Left lung (tissue), 10 donors: ENCODE results near the gene SLC34A3. TPM values are rescaled to one million over a fixed set of nuclear protein-coding genes. Genes with fewer than 3 reads are reported as not detected.
A peak's percentile ranks its signal among the peaks of the same experiment; 100 is the strongest.

Experiments used
- ATAC-seq: fragments of 200-7000 bp; cut with Tn5 transposase; one replicate; pipeline ENCODE4 v1.9.1; 2020; ENCODE audit warnings: moderate library complexity
- DNase-seq, 4 donors: peaks; one replicate each; pipeline ENCODE4 v3.0.0-alpha.2; 2013 to 2020
- H3K27ac ChIP-seq, 2 donors: fragments of 200-600 bp; sonication (generic) in 1 of 2; one replicate each; pipeline versions ENCODE4 v1.5.0 to v1.8.0; 2020 to 2021
- H3K27me3 ChIP-seq, 2 donors: fragments of 200-600 bp; sonication (generic) in 1 of 2; one replicate each; pipeline versions ENCODE4 v1.5.0 to v1.8.0; 2020 to 2021
- H3K36me3 ChIP-seq, 2 donors: fragments of 200-600 bp; sonication (generic) in 1 of 2; one replicate each; pipeline versions ENCODE4 v1.5.0 to v1.8.0; 2020 to 2021
- H3K4me1 ChIP-seq, 2 donors: fragments of 200-600 bp; one replicate each; pipeline ENCODE4 v1.8.0; 2021
- H3K4me3 ChIP-seq, 2 donors: fragments of 200-600 bp; sonication (generic) in 1 of 2; one replicate each; pipeline versions ENCODE4 v1.5.0 to v1.8.0; 2020 to 2021; ENCODE audit warnings: mild to moderate bottlenecking in 1 of 2
- H3K9me3 ChIP-seq, 2 donors: fragments of 200-600 bp; sonication (generic) in 1 of 2; one replicate each; pipeline versions ENCODE4 v1.5.0 to v1.8.0; 2020 to 2021
- CTCF ChIP-seq, 2 donors: fragments of 200-600 bp; sonication (generic) in 1 of 2; IDR thresholded peaks; one replicate each; pipeline versions ENCODE4 v1.5.0 to v1.8.0; 2021; ENCODE audit warnings: antibody characterized with exemption in 2 of 2
- intact Hi-C, 2 donors: fragments of 100-400 bp; cut with DNase I; formaldehyde crosslinking; loops; one replicate each; pipeline versions ENCODE4 v1.11.2 to v1.14.2; 2022
- polyA plus RNA-seq, 6 donors: library from polyadenylated mRNA; unstranded; fragments of 120-200 nt; gene quantifications; one replicate each; pipeline ENCODE4 v1.2.1, GENCODE V29; 2013; ENCODE audit not compliant: insufficient read length in 6 of 6
- total RNA-seq, 2 donors: library from RNA; stranded (reverse); fragmentation: NEBNext Ultra II Directional; extraction: Animal tissue kit (Norgen Biotek cat#: 25700); gene quantifications; one replicate each; pipeline ENCODE4 v1.2.1, GENCODE V29; 2021
- donor health status: DM: no; HTN: yes; CAD: no.
- donor health status: DM: no; HTN: no; CAD: no.

The SLC34A3 gene
- total and polyA plus RNA-seq, 8 donors, result 0.12 to 2.8 (median 1.7) TPM; not detected in 1

DNA sequence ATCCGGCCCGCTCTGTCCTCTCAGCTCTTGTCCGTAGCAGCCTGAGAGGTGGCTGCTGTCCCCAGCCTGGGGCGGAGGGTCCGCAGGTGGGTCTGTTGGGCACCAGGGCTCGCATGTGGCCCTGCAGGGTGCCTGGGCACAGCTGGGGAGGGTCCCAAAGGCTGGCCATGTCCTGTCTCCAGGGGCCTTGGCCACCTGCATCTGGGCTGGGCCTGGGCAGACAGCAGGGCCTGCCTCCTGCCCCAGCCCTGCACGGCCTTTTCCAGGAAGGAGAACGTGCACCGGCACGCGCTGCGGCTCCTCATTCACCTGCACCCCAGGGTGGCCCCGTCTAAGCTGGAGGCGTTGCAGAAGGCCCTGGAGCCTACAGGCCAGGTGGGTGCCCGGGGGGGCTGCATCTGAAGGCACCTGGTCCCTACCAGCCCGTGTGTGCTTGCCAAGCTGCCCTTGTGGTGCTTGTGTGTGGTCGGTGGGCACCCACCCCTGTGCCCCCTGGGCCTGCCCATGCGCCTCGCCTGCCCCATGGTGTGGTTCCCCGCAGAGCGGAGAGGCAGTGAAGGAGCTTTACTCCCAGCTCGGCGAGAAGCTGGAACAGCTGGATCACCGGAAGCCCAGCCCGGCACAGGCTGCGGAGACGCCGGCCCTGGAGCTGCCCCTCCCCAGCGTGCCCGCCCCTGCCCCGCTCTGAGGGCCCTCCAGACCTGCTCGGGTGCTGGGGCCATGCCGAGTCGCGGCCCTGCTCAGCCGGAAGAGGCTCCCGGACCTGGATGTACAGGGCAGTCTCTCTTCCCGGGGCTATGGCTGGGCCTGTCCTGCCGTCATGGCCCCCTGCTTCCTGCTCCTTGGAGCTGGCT lies 41.8 kb downstream of the SLC34A3 start:
- no peaks in the 10 kb centered on the region for H3K27me3 ChIP-seq
- no peak overlapping the region for H3K27ac ChIP-seq
- ATAC-seq (no peak), DNase-seq (peak in 1 of 4 donors; percentile 66)
- no peak for TF ChIP-seq CTCF (IDR thresholded peaks at IDR 0.05)
- no peaks in the 10 kb centered on the region for H3K9me3 ChIP-seq
- peaks cover 0 to 47% of the 10 kb centered on the region in 2 donors for H3K36me3 ChIP-seq
- H3K4me1 ChIP-seq, result peaks cover 38 to 64% of the 10 kb centered on the region in 2 donors
- H3K4me3 ChIP-seq, result no peak overlapping the region
- intact Hi-C loops, result no loop called here

DNA sequence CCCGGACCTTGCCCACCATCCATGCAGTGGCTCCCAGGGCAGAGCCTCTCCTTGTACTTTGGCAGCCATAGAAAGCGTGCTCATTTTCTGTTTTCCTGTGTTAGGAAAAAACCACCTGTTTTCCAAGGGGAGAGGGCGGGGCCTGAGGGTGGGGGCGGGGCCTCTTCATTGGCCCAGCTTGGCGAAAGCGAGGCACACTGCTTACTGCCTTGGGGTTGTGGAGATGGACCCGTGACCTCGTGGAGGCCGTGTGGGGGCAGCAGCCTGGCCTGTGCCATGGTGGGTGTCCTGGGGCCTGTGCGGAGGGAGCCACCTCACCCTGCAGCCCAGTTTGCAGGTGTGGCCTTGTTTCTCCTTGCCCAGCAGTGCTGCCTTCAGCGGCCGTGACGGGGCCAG lies 42.4 kb downstream of the SLC34A3 start:
- no peak for TF ChIP-seq CTCF (IDR thresholded peaks at IDR 0.05)
- no peaks in the 10 kb centered on the region for H3K9me3 ChIP-seq
- peaks cover 0 to 41% of the 10 kb centered on the region in 2 donors for H3K36me3 ChIP-seq
- ATAC-seq (no peak), DNase-seq (no peak)
- H3K27me3 ChIP-seq, result no peaks in the 10 kb centered on the region
- no peak overlapping the region for H3K4me3 ChIP-seq
- H3K4me1 ChIP-seq, result peaks cover 35 to 59% of the 10 kb centered on the region in 2 donors
- intact Hi-C loops, result no loop called here
- no peak overlapping the region for H3K27ac ChIP-seq

DNA sequence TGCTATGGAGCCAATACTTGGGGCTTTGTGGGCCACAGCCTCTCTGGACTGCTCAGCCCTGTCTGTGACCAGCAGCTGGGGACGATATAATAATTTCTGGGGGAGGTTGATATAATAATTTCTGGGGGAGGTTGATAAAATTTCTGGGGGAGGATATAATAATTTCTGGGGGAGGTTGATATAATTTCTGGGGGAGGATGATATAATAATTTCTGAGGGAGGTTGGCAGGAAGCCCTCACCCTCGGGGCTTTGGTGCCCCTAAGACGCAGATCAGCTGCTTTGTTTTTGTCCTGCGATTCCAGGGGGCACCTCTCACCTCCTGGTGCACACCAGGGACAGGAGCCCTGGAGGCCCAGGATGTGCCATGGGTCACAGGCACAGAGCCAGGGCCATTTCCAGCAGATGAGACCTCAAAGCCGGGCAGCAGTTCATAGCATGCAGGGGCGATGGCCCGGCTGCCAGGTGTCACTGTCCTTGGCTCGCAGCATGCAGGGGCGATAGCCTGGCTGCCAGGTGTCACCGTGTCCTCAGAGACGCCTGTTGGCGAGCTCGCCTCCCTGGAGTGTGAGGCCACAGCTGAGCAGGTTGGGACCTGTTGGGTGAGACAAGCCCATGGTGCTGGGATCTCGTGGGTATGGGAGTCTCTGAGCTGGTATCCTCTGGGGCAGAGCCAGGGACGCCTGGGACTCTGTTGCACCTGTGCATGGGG lies 43.1 kb downstream of the SLC34A3 start:
- H3K4me1 ChIP-seq, result peaks cover 28 to 57% of the 10 kb centered on the region in 2 donors
- no peak for ATAC-seq
- no peaks in the 10 kb centered on the region for H3K27me3 ChIP-seq
- intact Hi-C loops, result no loop called here
- TF ChIP-seq CTCF (IDR thresholded peaks at IDR 0.05), result no peak
- H3K36me3 ChIP-seq, result peaks cover 0 to 41% of the 10 kb centered on the region in 2 donors
- H3K4me3 ChIP-seq, result no peak overlapping the region
- peak overlapping the region in 1 of 2 donors; percentile 65 for H3K27ac ChIP-seq
- H3K9me3 ChIP-seq, result no peaks in the 10 kb centered on the region
- DNase-seq, result peak in 1 of 4 donors; percentile 61

DNA sequence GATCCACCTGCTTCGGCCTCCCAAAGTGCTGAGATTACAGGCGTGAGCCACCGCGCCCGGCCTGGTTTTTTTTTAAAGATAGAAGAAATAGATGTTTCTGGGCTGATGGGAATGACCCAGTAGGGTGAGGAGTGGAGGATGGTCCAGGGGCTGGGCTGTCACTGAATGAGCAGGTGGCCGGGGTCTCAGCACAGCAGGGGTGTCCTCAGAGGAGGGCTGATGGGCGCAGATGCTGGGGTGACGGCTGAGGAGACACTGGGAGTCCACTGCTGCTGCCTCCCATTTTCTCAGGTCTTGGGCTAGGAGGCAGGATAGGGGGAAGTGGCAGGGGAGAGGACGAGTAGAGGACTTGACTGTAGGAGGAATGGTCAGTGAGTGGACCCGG lies 44.5 kb downstream of the SLC34A3 start:
- no peaks in the 10 kb centered on the region for H3K27me3 ChIP-seq
- no peak for TF ChIP-seq CTCF (IDR thresholded peaks at IDR 0.05)
- no peak overlapping the region for H3K4me3 ChIP-seq
- H3K27ac ChIP-seq, result peak overlapping the region; percentile 39 to 93
- intact Hi-C loops, result no loop called here
- ATAC-seq, result no peak
- peaks cover 18 to 57% of the 10 kb centered on the region in 2 donors for H3K4me1 ChIP-seq
- peak in 1 of 4 donors; percentile 50 for DNase-seq
- no peaks in the 10 kb centered on the region for H3K9me3 ChIP-seq
- peaks cover 0 to 43% of the 10 kb centered on the region in 2 donors for H3K36me3 ChIP-seq
